Activated CD4-positive, alpha-beta T cell treated with anti-CD3 and anti-CD28 coated beads for 36 hours (primary cell): ENCODE data around the gene SFXN5. TPM values are rescaled to one million over a fixed set of nuclear protein-coding genes. Genes with fewer than 3 reads are reported as not detected.

ENCODE experiments used
- ATAC-seq: fragments of 200-7000 bp; cut with Tn5 transposase; one replicate; pipeline ENCODE4 v1.10.0; 2021; ENCODE audit warnings: mild to moderate bottlenecking, moderate library complexity
- CTCF ChIA-PET: fragments of 350-600 bp; sonication (Branson Sonifier 250); formaldehyde crosslinking; loops from one replicate; lab custom pipeline; 2021; ENCODE audit warnings: antibody characterized with exemption; lab: Charles Lee
- POLR2A ChIA-PET: fragments of 350-600 bp; sonication (Branson Sonifier 250); formaldehyde crosslinking; loops from one replicate; lab custom pipeline; 2021; ENCODE audit warnings: antibody characterized with exemption, inconsistent platforms; lab: Charles Lee
- DNase-seq: peaks from one replicate; pipeline ENCODE4 v3.0.0-alpha.2; 2020
- H3K27ac Mint-ChIP-seq: one replicate; pipeline ENCODE4 v1.8.0; 2021; ENCODE audit warnings: mixed read lengths
- H3K27me3 Mint-ChIP-seq: one replicate; pipeline ENCODE4 v1.8.0; 2021; ENCODE audit warnings: mixed read lengths
- H3K36me3 Mint-ChIP-seq: one replicate; pipeline ENCODE4 v1.8.0; 2021; ENCODE audit warnings: low read depth, mixed read lengths
- H3K4me1 Mint-ChIP-seq: one replicate; pipeline ENCODE4 v1.8.0; 2021; ENCODE audit warnings: mixed read lengths
- H3K4me3 Mint-ChIP-seq: one replicate; pipeline ENCODE4 v1.8.0; 2021; ENCODE audit warnings: mild to moderate bottlenecking, moderate library complexity, mixed read lengths
- H3K9me3 Mint-ChIP-seq: one replicate; pipeline ENCODE4 v1.8.0; 2021; ENCODE audit warnings: low read depth, mixed read lengths
- intact Hi-C, 2 experiments: fragments of 100-400 bp; cut with DNase I in 1 of 2; cut with micrococcal nuclease in 1 of 2; formaldehyde crosslinking; loops; one replicate each; pipeline versions ENCODE4 v1.14.2 to v1.15.1; 2022 to 2024; cut with DNase I, micrococcal nuclease
- total RNA-seq, 2 experiments: library from RNA; stranded (reverse); gene quantifications; one replicate each; pipeline ENCODE4 v1.2.3, GENCODE V29; 2021

SFXN5 gene
- total RNA-seq, 2 experiments from 2014 or later, result 4.5 to 6.2 TPM

- no peak for DNase-seq
- H3K4me3 Mint-ChIP-seq, result no peak overlapping the region
- H3K36me3 Mint-ChIP-seq, result no peaks in the 10 kb centered on the region
- ChIA-PET POLR2A (no interaction called here), CTCF (interaction anchor here (1.2 to 6.7 kb wide), 2 partner anchors 183 to 217 kb away, joined by 3 to 57 read pairs; no protein-coding TSS in a partner anchor)
- H3K4me1 Mint-ChIP-seq, result no peaks in the 10 kb centered on the region
- no peaks in the 10 kb centered on the region for H3K27me3 Mint-ChIP-seq
- ATAC-seq, result no peak
- no peak overlapping the region for H3K27ac Mint-ChIP-seq
- no peaks in the 10 kb centered on the region for H3K9me3 Mint-ChIP-seq
- intact Hi-C loops, result loop anchor here in 1 of 2 experiments (5.0 kb wide), 2 partner anchors 77 to 92 kb away; partner anchors contain the start of gene SFXN5
These were observed 76.5 kb downstream of the SFXN5 start for GRCh38 chr2:72994991-72995380.

- Mint-ChIP-seq H3K36me3 (no peaks in the 10 kb centered on the region), H3K27ac (no peak overlapping the region), H3K4me3 (no peak overlapping the region), H3K4me1 (no peaks in the 10 kb centered on the region), H3K27me3 (no peaks in the 10 kb centered on the region), H3K9me3 (no peaks in the 10 kb centered on the region)
- ChIA-PET CTCF (interaction anchor here (0.5 to 6.7 kb wide), 4 partner anchors 70 to 183 kb away, joined by 3 to 57 read pairs (median 3); no protein-coding TSS in a partner anchor), POLR2A (no interaction called here)
- ATAC-seq (no peak), DNase-seq (no peak)
- intact Hi-C loops, result loop anchor here in 1 of 2 experiments (5.0 kb wide), 2 partner anchors 78 to 93 kb away; partner anchors contain the start of gene SFXN5
These were observed 77.1 kb downstream of the SFXN5 start for GRCh38 chr2:72994282-72994990.

- ATAC-seq (no peak), DNase-seq (no peak)
- Mint-ChIP-seq H3K4me1 (no peaks in the 10 kb centered on the region), H3K9me3 (no peaks in the 10 kb centered on the region), H3K27ac (no peak overlapping the region), H3K36me3 (no peaks in the 10 kb centered on the region), H3K27me3 (no peaks in the 10 kb centered on the region), H3K4me3 (no peak overlapping the region)
- ChIA-PET CTCF (interaction anchor here (1.0 to 6.7 kb wide), 2 partner anchors 71 to 184 kb away, joined by 3 to 57 read pairs; no protein-coding TSS in a partner anchor), POLR2A (no interaction called here)
- intact Hi-C loops, result loop anchor here (1.0 to 5.0 kb wide), 5 partner anchors 78 to 183 kb away; partner anchors contain the start of gene SFXN5 (in 1 of the 2)
These were observed 77.6 kb downstream of the SFXN5 start for GRCh38 chr2:72993933-72994280.

- Mint-ChIP-seq H3K27ac (no peak overlapping the region), H3K36me3 (no peaks in the 10 kb centered on the region), H3K9me3 (no peaks in the 10 kb centered on the region), H3K4me3 (no peak overlapping the region), H3K4me1 (no peaks in the 10 kb centered on the region), H3K27me3 (no peaks in the 10 kb centered on the region)
- POLR2A ChIA-PET, result interaction anchor here (0.5 to 0.6 kb wide), 2 partner anchors 60 to 78 kb away, joined by 3 read pairs; no protein-coding TSS in a partner anchor
- intact Hi-C loops, result loop anchor here (1.0 to 5.0 kb wide), 5 partner anchors 79 to 184 kb away; partner anchors contain the start of gene SFXN5 (in 1 of the 2)
- CTCF ChIA-PET, result interaction anchor here (0.6 to 6.7 kb wide), 5 partner anchors 12 to 184 kb away, joined by 3 to 57 read pairs (median 4); no protein-coding TSS in a partner anchor
- peak; percentile 42 for ATAC-seq
- peak; percentile 50 for DNase-seq
These were observed 78.2 kb downstream of the SFXN5 start for GRCh38 chr2:72993147-72993932.

GRCh38 chr2:72992734-72993102 is 78.8 kb downstream of the SFXN5 start:
- ATAC-seq, result no peak
- intact Hi-C loops, result loop anchor here (1.0 to 5.0 kb wide), 5 partner anchors 80 to 185 kb away; partner anchors contain the start of gene SFXN5 (in 1 of the 2)
- Mint-ChIP-seq H3K27me3 (no peaks in the 10 kb centered on the region), H3K4me1 (no peaks in the 10 kb centered on the region), H3K9me3 (no peaks in the 10 kb centered on the region), H3K36me3 (no peaks in the 10 kb centered on the region), H3K4me3 (no peak overlapping the region), H3K27ac (no peak overlapping the region)
- CTCF ChIA-PET, result interaction anchor here (0.8 to 6.7 kb wide), 10 partner anchors 10 to 185 kb away, joined by 3 to 57 read pairs (median 6); partner anchors contain the start of gene SPR
- POLR2A ChIA-PET, result interaction anchor here (0.5 to 0.6 kb wide), 2 partner anchors 61 to 77 kb away, joined by 3 read pairs; no protein-coding TSS in a partner anchor
- DNase-seq, result no peak

- POLR2A ChIA-PET, result interaction anchor here (0.5 kb wide), 1 partner anchor 77 kb away, joined by 3 read pairs; no protein-coding TSS in a partner anchor
- H3K4me3 Mint-ChIP-seq, result no peak overlapping the region
- ATAC-seq (no peak), DNase-seq (no peak)
- H3K36me3 Mint-ChIP-seq, result no peaks in the 10 kb centered on the region
- no peaks in the 10 kb centered on the region for H3K27me3 Mint-ChIP-seq
- intact Hi-C loops, result loop anchor here in 1 of 2 experiments (5.0 kb wide), 2 partner anchors 80 to 95 kb away; partner anchors contain the start of gene SFXN5
- H3K27ac Mint-ChIP-seq, result no peak overlapping the region
- CTCF ChIA-PET, result interaction anchor here (0.7 to 6.7 kb wide), 19 partner anchors 9 to 203 kb away, joined by 3 to 57 read pairs (median 4); partner anchors contain the start of gene SPR
- no peaks in the 10 kb centered on the region for H3K9me3 Mint-ChIP-seq
- no peaks in the 10 kb centered on the region for H3K4me1 Mint-ChIP-seq
These were observed 79.4 kb downstream of the SFXN5 start for GRCh38 chr2:72991980-72992733.

GRCh38 chr2:72991439-72991725 is 80.1 kb downstream of the SFXN5 start:
- POLR2A ChIA-PET, result no interaction called here
- no peak for ATAC-seq
- Mint-ChIP-seq H3K27ac (no peak overlapping the region), H3K9me3 (no peaks in the 10 kb centered on the region), H3K27me3 (no peaks in the 10 kb centered on the region), H3K36me3 (no peaks in the 10 kb centered on the region), H3K4me3 (no peak overlapping the region), H3K4me1 (no peaks in the 10 kb centered on the region)
- intact Hi-C loops, result loop anchor here in 1 of 2 experiments (5.0 kb wide), 2 partner anchors 81 to 96 kb away; partner anchors contain the start of gene SFXN5
- no peak for DNase-seq
- CTCF ChIA-PET, result interaction anchor here (0.8 to 6.7 kb wide), 15 partner anchors 8 to 204 kb away, joined by 3 to 57 read pairs (median 4); partner anchors contain the start of gene SPR

GRCh38 chr2:72990695-72991438 is 80.6 kb downstream of the SFXN5 start:
- Mint-ChIP-seq H3K4me1 (no peaks in the 10 kb centered on the region), H3K27me3 (no peaks in the 10 kb centered on the region), H3K4me3 (no peak overlapping the region), H3K9me3 (no peaks in the 10 kb centered on the region), H3K36me3 (no peaks in the 10 kb centered on the region), H3K27ac (no peak overlapping the region)
- ATAC-seq (no peak), DNase-seq (no peak)
- CTCF ChIA-PET, result interaction anchor here (0.8 to 6.7 kb wide), 10 partner anchors 12 to 204 kb away, joined by 3 to 57 read pairs (median 4); partner anchors contain the start of gene SPR
- POLR2A ChIA-PET, result no interaction called here
- intact Hi-C loops, result loop anchor here in 1 of 2 experiments (5.0 kb wide), 2 partner anchors 81 to 96 kb away; partner anchors contain the start of gene SFXN5

GRCh38 chr2:72989770-72990556 is 81.5 kb downstream of the SFXN5 start:
- Mint-ChIP-seq H3K27ac (no peak overlapping the region), H3K36me3 (no peaks in the 10 kb centered on the region), H3K27me3 (no peaks in the 10 kb centered on the region), H3K4me3 (no peak overlapping the region), H3K9me3 (no peaks in the 10 kb centered on the region), H3K4me1 (no peaks in the 10 kb centered on the region)
- ATAC-seq, result no peak
- intact Hi-C loops, result loop anchor here in 1 of 2 experiments (5.0 kb wide), 2 partner anchors 82 to 97 kb away; partner anchors contain the start of gene SFXN5
- no peak for DNase-seq
- ChIA-PET CTCF (interaction anchor here (1.5 to 2.4 kb wide), 3 partner anchors 12 to 103 kb away, joined by 4 to 12 read pairs (median 5); partner anchors contain the start of gene SPR), POLR2A (no interaction called here)
